ENCODE results near the gene TBC1D22A.

The TBC1D22A gene

GRCh38 chr22:46891382-46891951 is 129.0 kb downstream of the TBC1D22A start:
- no peak for DNase-seq

- no peak for DNase-seq
Observed at GRCh38 chr22:46892866-46893265, 130.4 kb downstream of the TBC1D22A start.

GRCh38 chr22:46893281-46894020 is 131.0 kb downstream of the TBC1D22A start:
- no peak for DNase-seq

- DNase-seq, result no peak
Observed at GRCh38 chr22:46894081-46894671, 131.7 kb downstream of the TBC1D22A start.

GRCh38 chr22:46894851-46895640 is 132.6 kb downstream of the TBC1D22A start:
- DNase-seq, result no peak

- no peak for DNase-seq
Observed at GRCh38 chr22:46895753-46896152, 133.3 kb downstream of the TBC1D22A start.

- DNase-seq, result no peak
Observed at GRCh38 chr22:46896166-46896565, 133.7 kb downstream of the TBC1D22A start.

- DNase-seq, result no peak
Observed at GRCh38 chr22:46896568-46897245, 134.3 kb downstream of the TBC1D22A start.

- no peak for DNase-seq
Observed at GRCh38 chr22:46897246-46897623, 134.8 kb downstream of the TBC1D22A start.

- DNase-seq, result no peak
Observed at GRCh38 chr22:46900549-46900948, 138.1 kb downstream of the TBC1D22A start.

- no peak for DNase-seq
Observed at GRCh38 chr22:46902436-46902835, 140.0 kb downstream of the TBC1D22A start.

GRCh38 chr22:46902998-46903916 is 140.8 kb downstream of the TBC1D22A start:
- no peak for DNase-seq

- DNase-seq, result no peak
Observed at GRCh38 chr22:46905415-46905814, 143.0 kb downstream of the TBC1D22A start.

- no peak for DNase-seq
Observed at GRCh38 chr22:46905834-46906233, 143.4 kb downstream of the TBC1D22A start.

- no peak for DNase-seq
Observed at GRCh38 chr22:46906326-46907045, 144.0 kb downstream of the TBC1D22A start.

GRCh38 chr22:46907241-46908215 is 145.1 kb downstream of the TBC1D22A start:
- no peak for DNase-seq

- DNase-seq, result no peak
Observed at GRCh38 chr22:46908641-46909107, 146.2 kb downstream of the TBC1D22A start.

- no peak for DNase-seq
Observed at GRCh38 chr22:46909237-46910030, 147.0 kb downstream of the TBC1D22A start.

- DNase-seq, result no peak
Observed at GRCh38 chr22:46910624-46911023, 148.2 kb downstream of the TBC1D22A start.

All from T1000 (cell line).